ENCODE measurements around the gene CEBPZ. TPM values are rescaled to one million over a fixed set of nuclear protein-coding genes. Genes with fewer than 3 reads are reported as not detected.
A peak's percentile ranks its signal among the peaks of the same experiment; 100 is the strongest.

Gene CEBPZ
- total and polyA plus RNA-seq, 2 of the 13 experiments (the other 11 are each of a cell fraction or from before 2014, with no cell fraction given): 14.4 to 117 TPM

- Histone ChIP-seq H3K9me3 (ENCODE audit: low read length) (no peaks in the 10 kb centered on the region), H3K79me2 (ENCODE audit: insufficient read depth, low read length) (no peaks in the 10 kb centered on the region), H3K4me3 (replicated peaks in 1 of 3; ENCODE audit: insufficient read depth in 1 of 3, low read depth in 2 of 3, low read length in 3 of 3) (no peak overlapping the region), H3K27me3 (ENCODE audit: control insufficient read depth in 1 of 2, insufficient read depth in 2 of 2, low read length in 2 of 2) (peaks cover 0 to 6% of the 10 kb centered on the region in 2 experiments; a peak in 2 of 5 replicates), H2AFZ (ENCODE audit: low read length) (no peak overlapping the region), H3K4me1 (ENCODE audit: insufficient read depth, low read length) (peaks cover 7% of the 10 kb centered on the region), H3K4me2 (ENCODE audit: low read depth, low read length) (no peak overlapping the region), H4K20me1 (ENCODE audit: insufficient read depth, low read length) (no peaks in the 10 kb centered on the region), H3K36me3 (replicated peaks in 1 of 2; ENCODE audit: control insufficient read depth in 1 of 2, insufficient read depth in 2 of 2, low read length in 2 of 2) (no peaks in the 10 kb centered on the region), H3K9ac (ENCODE audit: insufficient read depth, low read depth, low read length) (no peak overlapping the region), H3K27ac (ENCODE audit: extremely low read length, insufficient read depth, low read length) (no peak overlapping the region)
- 20% methylated on average over 4 of the region's 4 CpGs for WGBS (ENCODE audit: low lambda C conversion rate)
- ChIA-PET POLR2A (no interaction called here), CTCF (ENCODE audit: low intra/inter-chr PET ratio, low total read pairs) (no interaction called here)
- TF ChIP-seq ZNF878 (CRISPR knock-in tag; IDR thresholded peaks at IDR 0.05) (no peak), STAG1 (CRISPR knock-in tag; IDR thresholded peaks at IDR 0.05) (peak; percentile 18; the same call in 1 of the 2 replicates), ZNF468 (CRISPR knock-in tag; IDR thresholded peaks at IDR 0.05) (no peak), ZNF580 (CRISPR knock-in tag; IDR thresholded peaks at IDR 0.05; ENCODE audit: borderline replicate concordance, low read depth) (no peak), ZNF570 (CRISPR knock-in tag; IDR thresholded peaks at IDR 0.05; ENCODE audit: borderline replicate concordance) (no peak), SIN3B (IDR thresholded peaks at IDR 0.05; ENCODE audit: low read length) (no peak)
- intact Hi-C loops (cut with micrococcal nuclease; ENCODE audit: unreplicated experiment): no loop called here
- BruUV-seq (replicated peaks): no TSS peak
- FAIRE-seq (no peak), ATAC-seq (no peak), DNase-seq (ENCODE audit: low spot score) (no peak)
- in situ Hi-C loops (cut with HindIII; ENCODE audit: extremely low pct_ligation_motif_present, low pct_unique_long_range_greater_than_20kb): no loop called here
Observed at GRCh38 chr2:37180006-37180639, 51.3 kb downstream of the CEBPZ start.

GRCh38 chr2:37173741-37174140 is 57.7 kb downstream of the CEBPZ start:
- ATAC-seq: no peak
- Histone ChIP-seq H3K9me3 (ENCODE audit: low read length) (no peaks in the 10 kb centered on the region), H3K4me3 (replicated peaks in 1 of 3; ENCODE audit: insufficient read depth in 1 of 3, low read depth in 2 of 3, low read length in 3 of 3) (no peak overlapping the region), H3K27ac (ENCODE audit: extremely low read length, insufficient read depth, low read length) (no peak overlapping the region), H3K36me3 (replicated peaks in 1 of 2; ENCODE audit: control insufficient read depth in 1 of 2, insufficient read depth in 2 of 2, low read length in 2 of 2) (no peaks in the 10 kb centered on the region), H2AFZ (ENCODE audit: low read length) (no peak overlapping the region), H3K4me1 (ENCODE audit: insufficient read depth, low read length) (peaks cover 15% of the 10 kb centered on the region), H3K79me2 (ENCODE audit: insufficient read depth, low read length) (no peaks in the 10 kb centered on the region), H3K27me3 (ENCODE audit: control insufficient read depth in 1 of 2, insufficient read depth in 2 of 2, low read length in 2 of 2) (peaks cover 0 to 16% of the 10 kb centered on the region in 2 experiments; a peak in 2 of 5 replicates), H3K9ac (ENCODE audit: insufficient read depth, low read depth, low read length) (no peak overlapping the region), H3K4me2 (ENCODE audit: low read depth, low read length) (no peak overlapping the region), H4K20me1 (ENCODE audit: insufficient read depth, low read length) (no peaks in the 10 kb centered on the region)
- intact Hi-C loops (cut with micrococcal nuclease; ENCODE audit: unreplicated experiment): no loop called here
- ChIA-PET CTCF (ENCODE audit: low intra/inter-chr PET ratio, low total read pairs) (no interaction called here), POLR2A (no interaction called here)
- no peak for FAIRE-seq
- DNase-seq (ENCODE audit: low spot score): no peak
- in situ Hi-C loops (cut with HindIII; ENCODE audit: extremely low pct_ligation_motif_present, low pct_unique_long_range_greater_than_20kb): loop anchor here (25.0 kb wide), 1 partner anchor 714 kb away; no protein-coding TSS in a partner anchor
- TF ChIP-seq NPAS2 (CRISPR knock-in tag; IDR thresholded peaks at IDR 0.05; ENCODE audit: borderline replicate concordance) (no peak), ZNF660 (CRISPR knock-in tag; IDR thresholded peaks at IDR 0.05; ENCODE audit: borderline replicate concordance, low read depth) (no peak), ZFP91 (CRISPR knock-in tag; IDR thresholded peaks at IDR 0.05; ENCODE audit: borderline replicate concordance) (no peak), ZNF713 (CRISPR knock-in tag; IDR thresholded peaks at IDR 0.05) (no peak), ZFP36L2 (CRISPR knock-in tag; IDR thresholded peaks at IDR 0.05) (no peak)
- 79% methylated on average over 1 of the region's 1 CpG for WGBS (ENCODE audit: low lambda C conversion rate)
- no TSS peak for BruUV-seq (replicated peaks)
